HEK293T (cell line): ENCODE results near the gene ACSL6.

ENCODE experiments used
- CTCF ChIA-PET: fragments of 350-600 bp; formaldehyde crosslinking; extraction: SDS; loops from one replicate; lab custom pipeline; 2021; ENCODE audit warnings: antibody characterized with exemption, inconsistent platforms; lab: Yijun Ruan, JAX
- POLR2A ChIA-PET: fragments of 350-600 bp; formaldehyde crosslinking; extraction: SDS; loops from one replicate; lab custom pipeline; 2020; ENCODE audit warnings: antibody characterized with exemption, inconsistent platforms; lab: Yijun Ruan, JAX
- DNase-seq: peaks from one replicate; pipeline ENCODE4 v3.0.0; 2012; ENCODE audit warnings: mixed read lengths; ENCODE audit errors: extremely low spot score
- ARNT ChIP-seq: fragments of 450-650 bp; IDR thresholded peaks from 2 replicates; pipeline ENCODE4 v1.6.1; 2017; ENCODE audit warnings: mild to moderate bottlenecking
- BHLHE40 ChIP-seq: fragments of 450-650 bp; IDR thresholded peaks from 2 replicates; pipeline ENCODE4 v1.6.1; 2016; ENCODE audit warnings: mild to moderate bottlenecking, moderate library complexity, borderline replicate concordance
- CTBP1 ChIP-seq: fragments of 450-650 bp; IDR thresholded peaks from 2 replicates; pipeline ENCODE4 v1.6.1; 2016; ENCODE audit warnings: borderline replicate concordance
- ELF4 ChIP-seq: fragments of 450-650 bp; IDR thresholded peaks from 2 replicates; pipeline ENCODE4 v1.6.1; 2017; ENCODE audit warnings: antibody characterized with exemption
- FOXA1 ChIP-seq: fragments of 450-650 bp; IDR thresholded peaks from 2 replicates; pipeline ENCODE4 v1.6.1; 2016; ENCODE audit warnings: mild to moderate bottlenecking
- FOXK2 ChIP-seq: fragments of 450-650 bp; IDR thresholded peaks from 2 replicates; pipeline ENCODE4 v1.6.1; 2016; ENCODE audit warnings: mild to moderate bottlenecking
- FOXM1 ChIP-seq: fragments of 450-650 bp; IDR thresholded peaks from 2 replicates; pipeline ENCODE4 v1.6.1; 2017; ENCODE audit warnings: mild to moderate bottlenecking, borderline replicate concordance
- HDGF ChIP-seq: fragments of 450-650 bp; IDR thresholded peaks from 2 replicates; pipeline ENCODE4 v1.6.1; 2017; ENCODE audit warnings: antibody characterized with exemption, borderline replicate concordance
- L3MBTL2 ChIP-seq: fragments of 450-650 bp; conservative IDR thresholded peaks from 2 replicates; pipeline ENCODE4 v1.6.1; 2016; ENCODE audit warnings: mild to moderate bottlenecking
- LEF1 ChIP-seq: fragments of 450-650 bp; IDR thresholded peaks from 2 replicates; pipeline ENCODE4 v1.6.1; 2017; ENCODE audit warnings: mild to moderate bottlenecking, borderline replicate concordance
- NFRKB ChIP-seq: fragments of 450-650 bp; IDR thresholded peaks from 2 replicates; pipeline ENCODE4 v1.6.1; 2016; ENCODE audit warnings: mild to moderate bottlenecking, moderate library complexity
- PKNOX1 ChIP-seq: fragments of 450-650 bp; IDR thresholded peaks from 2 replicates; pipeline ENCODE4 v1.6.1; 2016
- SP1 ChIP-seq: fragments of 450-650 bp; IDR thresholded peaks from 2 replicates; pipeline ENCODE4 v1.6.1; 2017
- SUZ12 ChIP-seq: fragments of 450-650 bp; IDR thresholded peaks from 2 replicates; pipeline ENCODE4 v1.6.1; 2016; ENCODE audit warnings: mild to moderate bottlenecking
- TARDBP ChIP-seq: fragments of 450-650 bp; IDR thresholded peaks from 2 replicates; pipeline ENCODE4 v1.6.1; 2016
- ZNF384 ChIP-seq: fragments of 450-650 bp; IDR thresholded peaks from 2 replicates; pipeline ENCODE4 v1.6.1; 2016

The ACSL6 gene

DNA sequence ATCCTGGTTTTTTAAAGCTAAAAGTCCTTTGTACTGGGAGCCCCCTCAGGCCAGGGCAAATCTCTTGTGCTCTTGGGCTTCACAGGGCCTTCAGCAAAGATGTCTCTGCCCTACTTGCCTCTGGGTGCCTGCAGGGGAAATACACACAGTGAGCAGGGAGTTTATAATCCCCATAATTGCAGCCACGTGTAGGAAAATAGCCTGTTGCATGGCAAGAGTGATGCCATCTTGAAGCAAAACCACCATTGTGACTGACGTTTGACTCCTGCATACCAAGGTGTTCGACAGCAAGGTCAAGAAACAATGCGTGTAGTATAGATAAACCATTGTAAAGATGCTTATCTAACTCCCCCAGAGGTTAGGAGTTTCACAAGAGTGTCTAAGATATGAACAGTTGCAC lies 37.6 kb upstream of the ACSL6 start:
- ChIA-PET CTCF (no interaction called here), POLR2A (no interaction called here)
- TF ChIP-seq FOXM1 (no peak), SUZ12 (no peak), LEF1 (no peak), NFRKB (no peak), ARNT (no peak), PKNOX1 (no peak), BHLHE40 (no peak), HDGF (no peak), TARDBP (no peak), ZNF384 (no peak), CTBP1 (no peak), SP1 (no peak), FOXK2 (no peak), L3MBTL2 (no peak), FOXA1 (no peak), ELF4 (no peak)
- DNase-seq, result no peak

DNA sequence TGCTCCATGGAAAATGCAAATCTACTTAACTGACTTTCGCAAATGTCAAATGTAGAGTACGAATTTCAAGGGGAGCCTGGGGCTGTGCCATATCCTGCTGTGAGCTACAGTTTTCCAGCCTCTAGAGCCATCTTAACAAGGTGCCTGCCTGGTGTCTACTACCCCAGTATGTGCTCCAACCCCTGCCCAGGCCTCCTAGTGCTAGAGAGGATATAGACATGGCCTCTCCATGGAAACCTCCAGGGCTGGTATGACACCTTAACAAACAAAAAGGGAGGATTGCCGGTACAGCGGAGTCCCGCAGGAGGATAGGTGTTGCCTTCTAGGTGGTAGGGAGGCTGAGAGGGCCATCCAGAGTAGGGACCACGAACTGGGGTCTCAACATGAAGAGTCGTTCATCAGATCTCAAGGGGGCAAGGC lies 35.4 kb upstream of the ACSL6 start:
- ChIA-PET CTCF (no interaction called here), POLR2A (no interaction called here)
- TF ChIP-seq FOXA1 (no peak), ARNT (no peak), FOXK2 (no peak), L3MBTL2 (no peak), FOXM1 (no peak), HDGF (no peak), SP1 (no peak), LEF1 (no peak), ELF4 (no peak), CTBP1 (no peak), PKNOX1 (no peak), BHLHE40 (no peak), NFRKB (no peak), ZNF384 (no peak), SUZ12 (no peak)
- DNase-seq, result no peak

- DNase-seq, result no peak
- ChIA-PET CTCF (no interaction called here), POLR2A (no interaction called here)
- TF ChIP-seq SUZ12, result no peak
- no peak for TF ChIP-seq LEF1
- TF ChIP-seq ELF4, result no peak
- TF ChIP-seq SP1, result no peak
- TF ChIP-seq FOXM1, result no peak
- TF ChIP-seq PKNOX1, result no peak
- no peak for TF ChIP-seq L3MBTL2
- no peak for TF ChIP-seq CTBP1
- TF ChIP-seq FOXK2, result no peak
- no peak for TF ChIP-seq BHLHE40
- TF ChIP-seq FOXA1, result no peak
- TF ChIP-seq NFRKB, result no peak
- no peak for TF ChIP-seq ZNF384
- no peak for TF ChIP-seq HDGF
- no peak for TF ChIP-seq ARNT
- no peak for TF ChIP-seq TARDBP
Measured at GRCh38 chr5:132044207-132044606, 32.7 kb upstream of the ACSL6 start.

DNA sequence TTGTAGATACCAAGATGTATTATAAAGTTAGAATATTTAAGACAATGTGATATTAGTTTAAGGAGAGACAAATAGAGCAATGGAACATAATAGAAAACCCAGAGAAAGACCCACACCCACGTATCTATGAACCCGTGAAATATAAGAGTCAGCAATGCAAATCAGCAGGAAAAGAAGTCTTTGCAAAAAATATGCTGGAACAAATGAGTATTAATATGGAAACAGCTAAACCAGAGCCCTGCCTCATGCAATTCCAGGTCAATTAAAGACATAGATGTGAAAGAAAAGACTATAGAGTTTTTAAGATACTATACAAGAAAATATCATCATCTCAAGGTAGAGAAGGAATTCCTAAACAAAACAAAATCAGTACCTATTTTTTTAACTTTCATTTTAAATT lies 25.9 kb upstream of the ACSL6 start:
- no peak for DNase-seq
- ChIA-PET CTCF (no interaction called here), POLR2A (no interaction called here)
- TF ChIP-seq CTBP1, result no peak
- no peak for TF ChIP-seq ZNF384
- TF ChIP-seq ELF4, result no peak
- no peak for TF ChIP-seq FOXA1
- no peak for TF ChIP-seq L3MBTL2
- TF ChIP-seq TARDBP, result no peak
- no peak for TF ChIP-seq BHLHE40
- no peak for TF ChIP-seq HDGF

DNA sequence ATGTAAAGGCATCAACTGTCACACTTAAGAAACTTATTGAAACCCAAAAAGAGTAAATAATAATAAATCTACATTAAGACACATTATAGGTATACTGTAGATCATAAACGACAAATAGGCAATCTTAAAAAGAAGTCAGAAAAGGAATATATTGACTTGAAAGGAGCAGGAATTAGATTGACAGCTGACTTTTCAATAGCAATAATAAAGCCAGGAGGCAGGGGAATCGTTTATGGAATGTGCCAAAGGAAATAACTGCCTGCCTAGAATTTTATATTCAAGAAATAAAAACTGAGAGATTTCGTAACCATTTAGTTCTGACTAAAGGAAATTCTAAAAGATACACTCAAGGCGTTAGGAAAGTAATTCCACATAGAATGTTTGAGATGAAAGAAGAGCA lies 21.7 kb upstream of the ACSL6 start:
- DNase-seq, result no peak
- ChIA-PET CTCF (no interaction called here), POLR2A (no interaction called here)
- TF ChIP-seq NFRKB, result no peak
- no peak for TF ChIP-seq TARDBP
- TF ChIP-seq LEF1, result no peak
- TF ChIP-seq ELF4, result no peak
- TF ChIP-seq BHLHE40, result no peak
- no peak for TF ChIP-seq FOXA1

DNA sequence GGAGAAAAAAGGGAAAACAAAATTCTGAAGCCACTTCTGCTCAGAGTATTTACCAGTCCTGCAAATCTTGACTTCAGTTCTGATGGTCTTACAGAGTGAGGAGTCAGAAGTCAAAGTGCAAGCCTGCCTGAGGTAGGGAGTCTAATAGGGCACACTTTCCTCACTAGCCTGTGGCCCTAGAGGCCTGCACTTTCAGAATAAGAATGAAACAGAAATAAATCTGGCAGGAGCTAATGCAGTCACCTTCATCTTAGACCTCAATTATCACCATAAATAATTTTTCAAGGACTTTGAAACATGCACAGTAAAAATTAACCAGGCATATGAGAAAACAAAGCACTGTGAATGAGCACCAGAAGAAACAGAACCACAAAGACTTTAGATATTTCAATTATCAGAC lies 20.7 kb upstream of the ACSL6 start:
- ChIA-PET CTCF (interaction anchor here (0.6 kb wide), 1 partner anchor 13 kb away, joined by 6 read pairs; no protein-coding TSS in a partner anchor), POLR2A (no interaction called here)
- DNase-seq, result no peak
- TF ChIP-seq CTBP1 (no peak), ZNF384 (no peak), L3MBTL2 (no peak), FOXM1 (no peak), ARNT (no peak), PKNOX1 (no peak), FOXK2 (no peak), ELF4 (no peak), TARDBP (no peak)
